ENCODE measurements around the gene GPER1. TPM values are rescaled to one million over a fixed set of nuclear protein-coding genes. Genes with fewer than 3 reads are reported as not detected.

Gene GPER1
- total and polyA plus RNA-seq, 2 experiments from 2014 or later: 0.89 TPM; not detected in 1

DNA sequence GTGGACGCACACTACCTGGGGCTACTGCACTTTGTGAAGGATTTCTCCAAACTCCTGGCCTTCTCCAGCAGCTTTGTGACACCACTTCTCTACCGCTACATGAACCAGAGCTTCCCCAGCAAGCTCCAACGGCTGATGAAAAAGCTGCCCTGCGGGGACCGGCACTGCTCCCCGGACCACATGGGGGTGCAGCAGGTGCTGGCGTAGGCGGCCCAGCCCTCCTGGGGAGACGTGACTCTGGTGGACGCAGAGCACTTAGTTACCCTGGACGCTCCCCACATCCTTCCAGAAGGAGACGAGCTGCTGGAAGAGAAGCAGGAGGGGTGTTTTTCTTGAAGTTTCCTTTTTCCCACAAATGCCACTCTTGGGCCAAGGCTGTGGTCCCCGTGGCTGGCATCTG lies 29.6 kb upstream of the GPER1 start:
- Histone ChIP-seq H3K4me2 (no peak overlapping the region), H3K27me3 (ENCODE audit: insufficient read depth) (no peaks in the 10 kb centered on the region), H3K36me3 (ENCODE audit: insufficient read depth) (no peaks in the 10 kb centered on the region), H4K20me1 (replicated peaks; ENCODE audit: insufficient read depth) (peaks cover 9% of the 10 kb centered on the region; the same call in 1 of the 2 replicates), H3K79me2 (replicated peaks; ENCODE audit: insufficient read depth) (0 out of 2 replicates have a peak, but pooled peaks cover 7% of the 10 kb centered on the region), H3F3A (replicated peaks; ENCODE audit: low read depth) (0 out of 2 replicates have a peak, but pooled peaks cover 8% of the 10 kb centered on the region), H3K27ac (ENCODE audit: low read depth) (no peak overlapping the region), H3K4me1 (ENCODE audit: insufficient read depth) (peaks cover 12% of the 10 kb centered on the region; the same call in 1 of the 2 replicates), H2AFZ (no peak overlapping the region), H3K4me3 (no peak overlapping the region), H3K9me2 (ENCODE audit: insufficient read depth) (no peaks in the 10 kb centered on the region)
- Mint-ChIP-seq H3K27me3 (ENCODE audit: insufficient read depth, low read depth, poor library complexity) (peaks cover 6% of the 10 kb centered on the region), H3K36me3 (ENCODE audit: low read depth) (peaks cover 4% of the 10 kb centered on the region; the same call in 1 of the 3 replicates), H3K9me3 (no peaks in the 10 kb centered on the region), H3K4me3 (no peak overlapping the region), H3K4me1 (peaks cover 32% of the 10 kb centered on the region), H3K27ac (no peak overlapping the region)
- no peak for DNase-seq (ENCODE audit: low spot score)
- ATAC-seq: no peak
- TF ChIP-seq JUNB (IDR thresholded peaks at IDR 0.05; ENCODE audit: unreplicated experiment) (no peak), EZH2phosphoT487 (IDR thresholded peaks at IDR 0.05; ENCODE audit: unreplicated experiment) (no peak), ZNF114 (CRISPR knock-in tag; IDR thresholded peaks at IDR 0.05) (no peak), ETS1 (IDR thresholded peaks at IDR 0.05) (no peak), ZNF462 (CRISPR knock-in tag; IDR thresholded peaks at IDR 0.05) (no peak), NANOG (IDR thresholded peaks at IDR 0.05; ENCODE audit: borderline replicate concordance) (no peak), CREB1 (CRISPR knock-in tag; IDR thresholded peaks at IDR 0.05; ENCODE audit: low read depth) (no peak), STAT1 (IDR thresholded peaks at IDR 0.05; ENCODE audit: unreplicated experiment) (no peak), POLR2AphosphoS5 (IDR thresholded peaks at IDR 0.05; ENCODE audit: low read depth) (no peak), ZNF331 (CRISPR knock-in tag; IDR thresholded peaks at IDR 0.05; ENCODE audit: low read depth) (no peak), EZH2 (IDR thresholded peaks at IDR 0.05; ENCODE audit: low read depth, unreplicated experiment) (no peak)
- TF ChIP-seq, protein P1, sequence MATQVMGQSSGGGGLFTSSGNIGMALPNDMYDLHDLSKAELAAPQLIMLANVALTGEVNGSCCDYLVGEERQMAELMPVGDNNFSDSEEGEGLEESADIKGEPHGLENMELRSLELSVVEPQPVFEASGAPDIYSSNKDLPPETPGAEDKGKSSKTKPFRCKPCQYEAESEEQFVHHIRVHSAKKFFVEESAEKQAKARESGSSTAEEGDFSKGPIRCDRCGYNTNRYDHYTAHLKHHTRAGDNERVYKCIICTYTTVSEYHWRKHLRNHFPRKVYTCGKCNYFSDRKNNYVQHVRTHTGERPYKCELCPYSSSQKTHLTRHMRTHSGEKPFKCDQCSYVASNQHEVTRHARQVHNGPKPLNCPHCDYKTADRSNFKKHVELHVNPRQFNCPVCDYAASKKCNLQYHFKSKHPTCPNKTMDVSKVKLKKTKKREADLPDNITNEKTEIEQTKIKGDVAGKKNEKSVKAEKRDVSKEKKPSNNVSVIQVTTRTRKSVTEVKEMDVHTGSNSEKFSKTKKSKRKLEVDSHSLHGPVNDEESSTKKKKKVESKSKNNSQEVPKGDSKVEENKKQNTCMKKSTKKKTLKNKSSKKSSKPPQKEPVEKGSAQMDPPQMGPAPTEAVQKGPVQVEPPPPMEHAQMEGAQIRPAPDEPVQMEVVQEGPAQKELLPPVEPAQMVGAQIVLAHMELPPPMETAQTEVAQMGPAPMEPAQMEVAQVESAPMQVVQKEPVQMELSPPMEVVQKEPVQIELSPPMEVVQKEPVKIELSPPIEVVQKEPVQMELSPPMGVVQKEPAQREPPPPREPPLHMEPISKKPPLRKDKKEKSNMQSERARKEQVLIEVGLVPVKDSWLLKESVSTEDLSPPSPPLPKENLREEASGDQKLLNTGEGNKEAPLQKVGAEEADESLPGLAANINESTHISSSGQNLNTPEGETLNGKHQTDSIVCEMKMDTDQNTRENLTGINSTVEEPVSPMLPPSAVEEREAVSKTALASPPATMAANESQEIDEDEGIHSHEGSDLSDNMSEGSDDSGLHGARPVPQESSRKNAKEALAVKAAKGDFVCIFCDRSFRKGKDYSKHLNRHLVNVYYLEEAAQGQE (IDR thresholded peaks at IDR 0.05; ENCODE audit: unreplicated experiment): no peak
- TF ChIP-seq, protein P2, sequence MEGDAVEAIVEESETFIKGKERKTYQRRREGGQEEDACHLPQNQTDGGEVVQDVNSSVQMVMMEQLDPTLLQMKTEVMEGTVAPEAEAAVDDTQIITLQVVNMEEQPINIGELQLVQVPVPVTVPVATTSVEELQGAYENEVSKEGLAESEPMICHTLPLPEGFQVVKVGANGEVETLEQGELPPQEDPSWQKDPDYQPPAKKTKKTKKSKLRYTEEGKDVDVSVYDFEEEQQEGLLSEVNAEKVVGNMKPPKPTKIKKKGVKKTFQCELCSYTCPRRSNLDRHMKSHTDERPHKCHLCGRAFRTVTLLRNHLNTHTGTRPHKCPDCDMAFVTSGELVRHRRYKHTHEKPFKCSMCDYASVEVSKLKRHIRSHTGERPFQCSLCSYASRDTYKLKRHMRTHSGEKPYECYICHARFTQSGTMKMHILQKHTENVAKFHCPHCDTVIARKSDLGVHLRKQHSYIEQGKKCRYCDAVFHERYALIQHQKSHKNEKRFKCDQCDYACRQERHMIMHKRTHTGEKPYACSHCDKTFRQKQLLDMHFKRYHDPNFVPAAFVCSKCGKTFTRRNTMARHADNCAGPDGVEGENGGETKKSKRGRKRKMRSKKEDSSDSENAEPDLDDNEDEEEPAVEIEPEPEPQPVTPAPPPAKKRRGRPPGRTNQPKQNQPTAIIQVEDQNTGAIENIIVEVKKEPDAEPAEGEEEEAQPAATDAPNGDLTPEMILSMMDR (conservative IDR thresholded peaks at IDR 0.05; ENCODE audit: low read depth in 2 of 2): no peak
